Transverse colon (tissue), 4 donors: Measurements from ENCODE around the gene PLXNA2.

ENCODE experiments used
- CTCF ChIP-seq, 5 experiments: fragments of 200-600 bp in 3 of 5; fragments of 450-650 bp in 2 of 5; sonication (generic) in 3 of 5; IDR thresholded peaks; 1 replicate in 2 of 5; 2 replicates in 3 of 5; pipeline ENCODE4 v1.5.1; 2016 to 2017; ENCODE audit warnings: antibody characterized with exemption in 5 of 5, inconsistent platforms in 3 of 5, mild to moderate bottlenecking in 2 of 5, moderate library complexity in 1 of 5
- EP300 ChIP-seq: sonication (generic); formaldehyde crosslinking; IDR thresholded peaks from one replicate; pipeline ENCODE4 v1.6.1; 2017; ENCODE audit warnings: antibody characterized with exemption, low read depth
- POLR2A ChIP-seq: fragments of 450-650 bp; IDR thresholded peaks from one replicate; pipeline ENCODE4 v1.6.1; 2016; ENCODE audit warnings: antibody characterized with exemption, mild to moderate bottlenecking, moderate library complexity
- POLR2AphosphoS5 ChIP-seq, 3 donors: sonication (generic); formaldehyde crosslinking; IDR thresholded peaks; one replicate each; pipeline ENCODE4 v1.6.1; 2016; ENCODE audit warnings: antibody characterized with exemption in 3 of 3

- TF ChIP-seq POLR2A (no peak), EP300 (no peak), CTCF (IDR thresholded peaks at IDR 0.05) (no peak), POLR2AphosphoS5 (IDR thresholded peaks at IDR 0.05) (no peak)
These were observed 30.4 kb downstream of the PLXNA2 start for GRCh38 chr1:208213786-208214185.
